Ishikawa (cell line): ENCODE data around the gene POU2F2.

ENCODE experiments used
- CEBPB ChIP-seq: IDR thresholded peaks from 2 replicates; pipeline ENCODE4 v1.6.1; 2012
- CREB1 ChIP-seq: IDR thresholded peaks from 2 replicates; pipeline ENCODE4 v1.6.1; 2012; ENCODE audit warnings: low read depth
- EGR1 ChIP-seq: IDR thresholded peaks from 2 replicates; pipeline ENCODE4 v1.6.1; 2012
- EP300 ChIP-seq: IDR thresholded peaks from 2 replicates; pipeline ENCODE4 v1.6.1; 2012; ENCODE audit warnings: borderline replicate concordance
- FOXM1 ChIP-seq: IDR thresholded peaks from 2 replicates; pipeline ENCODE4 v1.6.1; 2012; ENCODE audit warnings: low read depth, borderline replicate concordance
- MAX ChIP-seq: IDR thresholded peaks from 2 replicates; pipeline ENCODE4 v1.6.1; 2012
- NFIC ChIP-seq: IDR thresholded peaks from 2 replicates; pipeline ENCODE4 v1.6.1; 2012
- RAD21 ChIP-seq: IDR thresholded peaks from 2 replicates; pipeline ENCODE4 v1.6.1; 2012; ENCODE audit warnings: low read depth
- REST ChIP-seq: IDR thresholded peaks from 2 replicates; pipeline ENCODE4 v1.6.1; 2012; ENCODE audit warnings: low read depth, mild to moderate bottlenecking
- TAF1 ChIP-seq: IDR thresholded peaks from 2 replicates; pipeline ENCODE4 v1.6.1; 2012; ENCODE audit warnings: low read depth, mild to moderate bottlenecking
- TCF12 ChIP-seq: IDR thresholded peaks from 2 replicates; pipeline ENCODE4 v1.6.1; 2012; ENCODE audit warnings: low read depth
- TEAD4 ChIP-seq: IDR thresholded peaks from 2 replicates; pipeline ENCODE4 v1.6.1; 2012
- USF1 ChIP-seq: IDR thresholded peaks from 2 replicates; pipeline ENCODE4 v1.6.1; 2012
- YY1 ChIP-seq: IDR thresholded peaks from 2 replicates; pipeline ENCODE4 v1.6.1; 2012; ENCODE audit warnings: low read depth
- ZBTB7A ChIP-seq: IDR thresholded peaks from 2 replicates; pipeline ENCODE4 v1.6.1; 2012; ENCODE audit warnings: low read depth

POU2F2 gene

GRCh38 chr19:42093505-42093904, 38.7 kb downstream of the POU2F2 start:
- TF ChIP-seq MAX (no peak), RAD21 (no peak), FOXM1 (no peak), EGR1 (no peak), NFIC (no peak), REST (no peak), YY1 (no peak), TCF12 (no peak), USF1 (no peak), TAF1 (no peak), CEBPB (no peak), ZBTB7A (no peak), CREB1 (no peak), TEAD4 (no peak), EP300 (no peak)

- peak; percentile 55 for TF ChIP-seq RAD21
- no peak for TF ChIP-seq ZBTB7A
Observed at GRCh38 chr19:42092350-42092749, 39.9 kb downstream of the POU2F2 start.

- TF ChIP-seq NFIC (no peak), RAD21 (no peak), CREB1 (no peak), EP300 (no peak), MAX (peak; percentile 87), USF1 (no peak), REST (no peak), FOXM1 (no peak)
Observed at GRCh38 chr19:42091742-42092141, 40.5 kb downstream of the POU2F2 start.

- TF ChIP-seq EGR1 (no peak), CREB1 (no peak), TEAD4 (no peak), CEBPB (no peak), ZBTB7A (no peak), EP300 (no peak), YY1 (no peak), FOXM1 (no peak), MAX (no peak), REST (no peak), NFIC (no peak)
Observed at GRCh38 chr19:42091300-42091699, 40.9 kb downstream of the POU2F2 start.

- TF ChIP-seq EP300 (no peak), EGR1 (no peak), TAF1 (no peak), TEAD4 (no peak), CREB1 (no peak), RAD21 (no peak), CEBPB (no peak), ZBTB7A (no peak), USF1 (no peak), FOXM1 (no peak), TCF12 (no peak), MAX (no peak), NFIC (no peak), REST (no peak), YY1 (no peak)
Observed at GRCh38 chr19:42090672-42091071, 41.6 kb downstream of the POU2F2 start.
